Testis (tissue), 3 donors: Measurements from ENCODE around the gene HRAS. TPM values are rescaled to one million over a fixed set of nuclear protein-coding genes. Genes with fewer than 3 reads are reported as not detected.

ENCODE experiments used
- DNase-seq: peaks from one replicate; pipeline ENCODE4 v3.0.0-alpha.2; 2019
- H3K27ac ChIP-seq, 2 donors: fragments of 200-600 bp; sonication (generic); one replicate each; pipeline ENCODE4 v1.5.1; 2019
- H3K27me3 ChIP-seq: fragments of 200-600 bp; sonication (generic); one replicate; pipeline ENCODE4 v1.5.1; 2019
- H3K36me3 ChIP-seq: fragments of 200-600 bp; sonication (generic); one replicate; pipeline ENCODE4 v1.5.1; 2017; ENCODE audit warnings: low read depth; ENCODE audit errors: missing control alignments
- H3K4me1 ChIP-seq: fragments of 200-600 bp; sonication (generic); one replicate; pipeline ENCODE4 v1.5.1; 2019
- H3K4me3 ChIP-seq, 2 donors: fragments of 200-600 bp; sonication (generic); one replicate each; pipeline ENCODE4 v1.5.1; 2017 to 2019
- H3K9me3 ChIP-seq: fragments of 200-600 bp; sonication (generic); one replicate; pipeline ENCODE4 v1.5.1; 2017
- POLR2A ChIP-seq: fragments of 450-650 bp; IDR thresholded peaks from one replicate; pipeline ENCODE4 v1.6.1; 2017; ENCODE audit warnings: antibody characterized with exemption, mild to moderate bottlenecking, moderate library complexity
- WGBS, 2 donors: methylation state at CpG; one replicate each; pipeline ENCODE4 v1.1.5; 2018; 5-methylcytosine and 5-hydroxymethylcytosine counted together
- intact Hi-C: fragments of 100-400 bp; cut with DNase I; formaldehyde crosslinking; loops from one replicate; pipeline ENCODE4 v1.15.1; 2023; ENCODE audit warnings: low total_unique reads
- polyA plus RNA-seq: library from polyadenylated mRNA; stranded (reverse); fragments of 350-450 nt; fragmentation: Illumina TruSeq; extraction: RNeasy Lipid Tissue Mini Kit (QIAGEN cat#74804); gene quantifications from one replicate; pipeline ENCODE4 v1.2.3, GENCODE V29; 2014; ENCODE audit warnings: low read depth, low replicate concordance; ENCODE audit not compliant: insufficient read depth
- total RNA-seq, 2 donors: library from RNA; depleted of rRNA; stranded (reverse); fragments of >200 nt; gene quantifications; one replicate each; pipeline ENCODE4 v1.2.3, GENCODE V29; 2016
- TF ChIP-seq, protein P1 (sequence below), 3 experiments: fragments of 450-650 bp in 2 of 3; fragments of 200-600 bp in 1 of 3; sonication (generic) in 1 of 3; IDR thresholded peaks; one replicate each; pipeline ENCODE4 v1.5.1; 2016 to 2019; ENCODE audit warnings: antibody characterized with exemption in 3 of 3, mild to moderate bottlenecking in 2 of 3, moderate library complexity in 1 of 3

HRAS gene
- total and polyA plus RNA-seq, 3 donors from 2014 or later = 31.4 to 49.7 (median 35.1) TPM

DNA sequence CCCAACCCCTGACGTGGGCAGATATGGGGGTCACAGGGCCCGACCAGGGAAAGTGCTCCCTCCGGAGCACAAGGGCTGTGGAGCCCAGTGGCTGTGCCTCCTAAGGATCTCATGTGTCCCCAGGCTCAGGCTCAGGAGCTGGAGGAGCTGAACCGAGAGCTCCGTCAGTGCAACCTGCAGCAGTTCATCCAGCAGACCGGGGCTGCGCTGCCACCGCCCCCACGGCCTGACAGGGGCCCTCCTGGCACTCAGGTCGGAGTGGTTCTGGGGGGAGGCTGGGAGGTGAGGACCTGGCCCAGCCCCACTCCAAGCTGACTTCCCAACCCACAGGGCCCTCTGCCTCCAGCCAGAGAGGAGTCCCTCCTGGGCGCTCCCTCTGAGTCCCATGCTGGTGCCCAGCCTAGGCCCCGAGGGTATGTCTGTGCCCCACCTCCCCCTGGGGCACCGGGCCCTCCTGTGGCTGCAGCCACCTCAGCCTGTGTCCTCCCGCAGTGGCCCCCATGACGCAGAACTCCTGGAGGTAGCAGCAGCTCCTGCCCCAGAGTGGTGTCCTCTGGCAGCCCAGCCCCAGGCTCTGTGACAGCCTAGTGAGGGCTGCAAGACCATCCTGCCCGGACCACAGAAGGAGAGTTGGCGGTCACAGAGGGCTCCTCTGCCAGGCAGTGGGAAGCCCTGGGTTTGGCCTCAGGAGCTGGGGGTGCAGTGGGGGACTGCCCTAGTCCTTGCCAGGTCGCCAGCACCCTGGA is 27.9 kb upstream of the HRAS start:
- TF ChIP-seq POLR2A = no peak
- TF ChIP-seq, protein P1, sequence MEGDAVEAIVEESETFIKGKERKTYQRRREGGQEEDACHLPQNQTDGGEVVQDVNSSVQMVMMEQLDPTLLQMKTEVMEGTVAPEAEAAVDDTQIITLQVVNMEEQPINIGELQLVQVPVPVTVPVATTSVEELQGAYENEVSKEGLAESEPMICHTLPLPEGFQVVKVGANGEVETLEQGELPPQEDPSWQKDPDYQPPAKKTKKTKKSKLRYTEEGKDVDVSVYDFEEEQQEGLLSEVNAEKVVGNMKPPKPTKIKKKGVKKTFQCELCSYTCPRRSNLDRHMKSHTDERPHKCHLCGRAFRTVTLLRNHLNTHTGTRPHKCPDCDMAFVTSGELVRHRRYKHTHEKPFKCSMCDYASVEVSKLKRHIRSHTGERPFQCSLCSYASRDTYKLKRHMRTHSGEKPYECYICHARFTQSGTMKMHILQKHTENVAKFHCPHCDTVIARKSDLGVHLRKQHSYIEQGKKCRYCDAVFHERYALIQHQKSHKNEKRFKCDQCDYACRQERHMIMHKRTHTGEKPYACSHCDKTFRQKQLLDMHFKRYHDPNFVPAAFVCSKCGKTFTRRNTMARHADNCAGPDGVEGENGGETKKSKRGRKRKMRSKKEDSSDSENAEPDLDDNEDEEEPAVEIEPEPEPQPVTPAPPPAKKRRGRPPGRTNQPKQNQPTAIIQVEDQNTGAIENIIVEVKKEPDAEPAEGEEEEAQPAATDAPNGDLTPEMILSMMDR (IDR thresholded peaks at IDR 0.05) = no peak
- no peak overlapping the region for H3K27ac ChIP-seq
- no peaks in the 10 kb centered on the region for H3K36me3 ChIP-seq
- intact Hi-C loops = no loop called here
- H3K4me3 ChIP-seq = no peak overlapping the region
- peaks cover 6% of the 10 kb centered on the region for H3K4me1 ChIP-seq
- no peaks in the 10 kb centered on the region for H3K9me3 ChIP-seq
- H3K27me3 ChIP-seq = no peaks in the 10 kb centered on the region
- no peak for DNase-seq
- WGBS, 2 donors = 93 to 100% methylated on average over 4 to 16 of the region's 18 CpGs

DNA sequence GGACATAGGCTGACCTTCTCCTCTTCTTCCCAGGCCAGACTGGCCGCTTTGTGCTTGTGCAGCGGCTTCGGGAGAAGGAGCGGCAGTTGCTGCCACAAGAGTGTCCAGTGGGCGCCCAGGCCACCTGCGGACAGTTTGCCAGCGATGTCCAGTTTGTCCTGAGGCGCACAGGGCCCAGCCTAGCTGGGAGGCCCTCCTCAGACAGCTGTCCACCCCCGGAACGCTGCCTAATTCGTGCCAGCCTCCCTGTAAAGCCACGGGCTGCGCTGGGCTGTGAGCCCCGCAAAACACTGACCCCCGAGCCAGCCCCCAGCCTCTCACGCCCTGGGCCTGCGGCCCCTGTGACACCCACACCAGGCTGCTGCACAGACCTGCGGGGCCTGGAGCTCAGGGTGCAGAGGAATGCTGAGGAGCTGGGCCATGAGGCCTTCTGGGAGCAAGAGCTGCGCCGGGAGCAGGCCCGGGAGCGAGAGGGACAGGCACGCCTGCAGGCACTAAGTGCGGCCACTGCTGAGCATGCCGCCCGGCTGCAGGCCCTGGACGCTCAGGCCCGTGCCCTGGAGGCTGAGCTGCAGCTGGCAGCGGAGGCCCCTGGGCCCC is 26.8 kb upstream of the HRAS start:
- WGBS, 2 donors = 90 to 95% methylated on average over 11 to 29 of the region's 29 CpGs
- Histone ChIP-seq H3K4me3 (no peak overlapping the region), H3K9me3 (no peaks in the 10 kb centered on the region), H3K36me3 (no peaks in the 10 kb centered on the region), H3K27me3 (no peaks in the 10 kb centered on the region), H3K4me1 (no peaks in the 10 kb centered on the region), H3K27ac (no peak overlapping the region)
- DNase-seq = no peak
- no peak for TF ChIP-seq POLR2A
- TF ChIP-seq, protein P1 (IDR thresholded peaks at IDR 0.05) = no peak
- intact Hi-C loops = no loop called here

DNA sequence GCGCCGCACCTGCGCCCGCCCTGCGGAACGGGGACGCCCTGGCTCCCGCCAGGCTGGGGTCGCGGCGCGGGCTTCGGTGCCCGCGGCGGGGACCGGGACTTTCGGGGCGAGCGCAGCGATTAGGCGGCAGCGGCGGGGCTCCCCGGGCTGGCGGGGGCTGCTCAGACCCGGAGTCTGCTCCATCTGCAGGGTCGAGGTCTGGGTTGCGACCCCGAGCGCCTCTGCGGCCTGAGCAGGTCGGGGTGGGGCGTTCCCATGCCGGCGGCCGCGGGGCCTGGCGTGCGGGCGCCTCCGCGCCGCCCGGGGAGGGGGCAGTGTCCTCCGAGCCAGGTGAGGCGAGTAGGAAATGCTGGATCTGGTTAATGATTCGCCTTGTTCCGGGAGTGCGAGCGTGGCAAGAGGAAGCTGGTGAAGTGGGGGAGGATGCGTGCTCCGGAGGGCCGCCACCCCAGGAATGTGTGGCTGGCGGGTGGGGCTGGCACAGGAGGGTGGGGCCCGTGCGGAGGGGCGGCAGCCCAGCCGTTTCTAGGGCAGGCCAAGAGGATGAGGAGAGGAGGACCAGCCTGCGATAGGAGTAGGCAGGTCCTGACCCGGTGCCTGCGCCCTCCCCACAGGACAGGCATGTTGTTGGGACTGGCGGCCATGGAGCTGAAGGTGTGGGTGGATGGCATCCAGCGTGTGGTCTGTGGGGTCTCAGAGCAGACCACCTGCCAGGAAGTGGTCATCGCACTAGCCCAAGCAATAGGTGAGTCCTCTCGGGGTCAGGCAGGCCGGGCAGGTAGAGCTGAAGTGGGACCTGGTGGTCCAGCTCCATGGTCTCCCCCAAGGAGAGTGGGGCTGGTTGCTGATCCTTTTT is 26.0 kb upstream of the HRAS start:
- 3 to 9% methylated on average over 6 to 65 of the region's 67 CpGs for WGBS, 2 donors
- no peaks in the 10 kb centered on the region for H3K27me3 ChIP-seq
- H3K27ac ChIP-seq = no peak overlapping the region
- TF ChIP-seq POLR2A = no peak
- TF ChIP-seq, protein P1 (IDR thresholded peaks at IDR 0.05) = no peak
- no peaks in the 10 kb centered on the region for H3K9me3 ChIP-seq
- no peaks in the 10 kb centered on the region for H3K36me3 ChIP-seq
- peak; percentile 40 for DNase-seq
- intact Hi-C loops = no loop called here
- peak overlapping the region; percentile 67 to 69 for H3K4me3 ChIP-seq
- no peaks in the 10 kb centered on the region for H3K4me1 ChIP-seq

DNA sequence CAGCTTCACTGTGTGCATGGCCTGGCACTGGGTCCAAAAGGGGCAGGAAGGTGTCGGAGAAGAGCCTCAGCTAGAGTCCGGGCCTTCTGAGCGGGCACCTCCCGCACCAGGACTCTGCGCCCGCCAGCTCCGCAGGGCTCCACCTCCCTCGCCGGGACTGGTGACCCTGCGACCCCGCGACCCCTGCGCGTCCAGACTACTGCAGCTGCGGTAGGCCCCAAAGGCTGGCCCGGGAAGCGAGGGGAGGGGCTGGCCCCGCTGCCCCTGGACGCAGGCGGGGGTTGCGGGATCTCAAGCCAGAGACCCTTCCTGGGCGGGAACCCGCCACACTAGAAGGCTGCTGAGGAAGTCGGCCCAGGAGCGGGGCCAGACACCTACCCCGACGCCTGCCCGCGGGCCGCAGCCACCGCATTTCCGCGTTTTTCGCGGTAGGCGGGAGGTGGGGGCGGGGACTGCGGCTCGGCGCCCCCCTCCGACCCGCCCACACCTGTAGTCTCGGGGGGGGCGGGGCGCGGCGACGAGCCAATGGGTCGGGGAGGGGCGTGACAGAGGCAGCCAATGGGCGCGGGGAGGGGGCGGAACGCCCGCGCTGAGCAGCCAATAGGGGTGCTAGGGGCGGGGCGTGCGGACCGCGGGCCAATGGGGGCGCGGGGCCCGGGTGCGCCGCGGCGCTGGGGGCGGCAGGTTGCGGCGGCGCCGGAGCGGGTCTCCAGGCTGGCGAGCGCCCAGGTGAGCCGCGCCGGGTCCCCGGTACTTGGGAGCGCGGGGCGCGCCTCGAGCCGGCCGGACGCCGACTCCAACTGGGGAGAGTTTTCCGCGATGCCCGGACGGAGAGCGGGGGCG is 25.1 kb upstream of the HRAS start, which contains the start of the genes LMNTD2 and RASSF7:
Gene LMNTD2, minus strand, starts transcription at position 434 of the 843 bp plus-strand sequence. Its CDS starts 22 bp downstream, at position 412.
Gene RASSF7, plus strand, starts transcription at position 666 of the 843 bp plus-strand sequence. CDS start 799 bp downstream, outside the sequence.
- TF ChIP-seq POLR2A = no peak
- TF ChIP-seq, protein P1 (IDR thresholded peaks at IDR 0.05) = no peak
- intact Hi-C loops = no loop called here
- Histone ChIP-seq H3K4me1 (no peaks in the 10 kb centered on the region), H3K36me3 (no peaks in the 10 kb centered on the region), H3K27me3 (no peaks in the 10 kb centered on the region), H3K4me3 (peak within 1 kb of the TSS; percentile 67 to 69), H3K9me3 (no peaks in the 10 kb centered on the region), H3K27ac (peak within 1 kb of the TSS in 1 of 2 donors; percentile 19)
- WGBS, 2 donors = 4% methylated on average over 57 of the region's 95 CpGs; no CpG with 5 or more reads in 1 of the 2 donors
- DNase-seq = peak; percentile 94
